Adipose tissue (tissue), 3 donors: ENCODE measurements around the gene ABLIM3. TPM values are rescaled to one million over a fixed set of nuclear protein-coding genes. Genes with fewer than 3 reads are reported as not detected.

Source experiments
- H3K27ac ChIP-seq: one replicate; pipeline ENCODE4 v1.5.1; 2013; ENCODE audit warnings: low read depth, low read length
- WGBS, 3 donors: extraction: QIAGEN DNeasy Blood & Tissue Kit; methylation state at CpG; one replicate each; pipeline ENCODE4 v1.1.7; 2013; 5-methylcytosine and 5-hydroxymethylcytosine counted together
- polyA plus RNA-seq, 3 donors: library from polyadenylated mRNA; stranded (reverse); fragments of 200-250 nt; gene quantifications; one replicate each; pipeline ENCODE4 v1.2.3, GENCODE V29; 2013
- donor health status: healthy with polysubstance abuse.
- donor health status: Bipolar disorder and iron deficiency.
- donor health status: healthy.

ABLIM3 gene
- polyA plus RNA-seq, 3 donors = 5.4 to 148 (median 37.5) TPM

DNA sequence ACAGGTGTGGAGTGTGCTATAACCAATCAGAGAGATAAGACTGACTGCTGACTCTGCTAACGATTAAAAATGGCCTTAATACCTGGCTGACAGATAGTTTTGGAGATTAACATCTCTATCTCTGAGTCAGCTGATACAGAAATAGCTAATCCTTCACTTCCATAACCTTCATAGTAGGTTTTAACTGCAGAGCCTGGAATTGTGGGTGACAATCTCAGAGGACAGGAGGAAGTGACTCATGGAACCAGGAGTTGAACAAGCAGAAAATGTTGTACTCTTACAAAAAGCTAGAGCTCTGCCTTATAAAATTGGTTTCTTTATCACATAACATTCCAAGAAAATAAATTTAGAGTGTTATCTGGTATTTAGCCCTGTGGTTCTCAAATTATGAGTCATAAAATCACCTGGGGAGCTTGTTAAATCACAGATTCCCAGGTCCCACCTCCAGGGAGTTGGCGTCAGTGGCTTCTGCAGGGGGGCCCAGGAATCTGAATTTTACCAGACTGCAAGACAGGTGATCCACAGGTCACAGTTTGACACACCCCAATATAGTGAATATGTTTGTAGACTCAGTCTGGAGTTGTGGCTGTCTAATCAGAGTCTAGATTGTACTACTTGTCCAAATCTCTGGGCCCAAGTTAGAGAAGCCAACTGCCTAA is 86.0 kb downstream of the ABLIM3 start:
- no peak overlapping the region for H3K27ac ChIP-seq
- WGBS, 3 donors = 72 to 80% (median 79%) methylated on average over 2 of the region's 2 CpGs

DNA sequence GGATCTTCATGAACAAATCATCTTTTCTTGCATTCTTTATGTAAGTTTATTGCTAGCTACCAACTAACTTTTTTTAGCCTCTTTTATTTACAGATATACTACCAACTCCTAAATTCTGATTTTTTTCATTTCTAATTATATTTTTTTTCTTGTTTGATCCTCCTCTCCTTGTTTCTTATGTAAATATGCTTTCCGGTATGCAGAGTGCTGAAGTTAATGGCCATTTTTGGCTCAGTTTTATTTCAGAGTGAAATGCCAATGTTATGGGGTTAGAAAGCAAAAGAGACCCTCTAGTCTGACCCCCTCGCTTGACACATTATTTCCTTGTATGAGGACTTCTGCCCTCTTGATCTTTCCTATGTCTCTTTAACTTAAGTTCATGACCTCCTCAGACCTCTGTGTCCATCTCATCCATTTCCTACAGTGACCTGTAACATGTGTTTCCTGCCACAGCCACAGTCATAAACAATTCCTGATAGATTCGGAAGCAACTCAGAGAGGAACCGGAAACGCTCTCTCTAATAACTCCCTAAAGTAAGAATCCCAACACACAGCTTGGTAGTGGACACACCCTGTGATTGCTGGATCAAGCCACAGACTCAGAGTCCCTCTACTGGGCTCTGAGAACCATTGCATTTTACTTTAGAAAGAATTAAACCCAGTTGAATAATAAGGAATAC is 87.5 kb downstream of the ABLIM3 start:
- H3K27ac ChIP-seq = no peak overlapping the region
- 16 to 27% (median 24%) methylated on average over 5 of the region's 5 CpGs for WGBS, 3 donors

DNA sequence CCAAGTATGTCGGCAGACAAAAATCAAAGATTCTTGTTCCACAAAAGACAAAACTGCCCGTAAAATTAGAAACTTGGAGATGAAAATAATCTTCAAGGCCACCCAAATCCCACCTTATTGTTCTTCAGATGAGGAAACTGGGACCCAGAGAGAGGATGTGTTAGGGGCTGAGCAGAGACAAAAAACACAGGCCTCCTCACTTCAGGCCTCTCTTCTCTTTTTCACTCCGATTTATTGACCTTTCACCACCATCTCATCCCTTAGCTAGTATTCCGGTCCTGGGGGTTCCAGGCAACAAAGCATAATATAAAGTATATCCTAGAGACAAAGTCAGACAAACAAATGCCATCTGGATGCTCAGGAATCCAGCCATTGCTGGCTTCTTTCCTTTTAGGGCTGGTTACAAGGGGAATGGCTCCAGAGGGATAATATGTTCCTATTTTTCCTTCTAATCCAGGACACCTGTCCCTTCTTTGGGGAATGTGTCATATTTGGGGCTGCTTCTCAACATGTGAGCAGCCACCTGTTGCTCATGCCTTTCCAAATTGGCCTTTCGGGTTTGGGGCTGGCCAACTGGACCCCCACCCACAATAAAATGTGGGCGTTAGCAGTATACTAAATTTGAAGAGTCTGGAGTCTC is 88.1 kb downstream of the ABLIM3 start:
- no peak overlapping the region for H3K27ac ChIP-seq

DNA sequence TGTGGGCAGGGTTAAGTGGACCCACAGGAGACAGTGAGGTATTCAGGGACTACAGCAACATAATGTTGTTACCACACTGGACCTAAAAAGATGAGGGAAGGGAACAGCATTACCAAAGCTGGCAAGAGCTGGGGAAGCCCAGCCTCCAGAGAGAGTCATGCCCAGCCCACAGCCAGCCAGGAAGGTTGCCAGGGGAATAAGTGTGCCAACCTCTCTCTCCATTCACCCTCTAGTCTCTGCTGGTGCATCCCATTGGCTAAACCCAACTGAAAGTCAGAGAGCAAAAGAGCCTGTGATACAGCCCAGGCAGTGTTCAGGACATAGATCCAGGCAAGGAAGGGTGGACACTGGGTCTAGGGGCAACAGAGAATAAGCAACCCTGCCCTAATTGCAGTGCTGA is 94.5 kb downstream of the ABLIM3 start:
- no peak overlapping the region for H3K27ac ChIP-seq

More for the DNA sequence above, 88.1 kb downstream of the ABLIM3 start:
- 45 to 46% (median 46%) methylated on average over 6 of the region's 6 CpGs for WGBS, 3 donors

DNA sequence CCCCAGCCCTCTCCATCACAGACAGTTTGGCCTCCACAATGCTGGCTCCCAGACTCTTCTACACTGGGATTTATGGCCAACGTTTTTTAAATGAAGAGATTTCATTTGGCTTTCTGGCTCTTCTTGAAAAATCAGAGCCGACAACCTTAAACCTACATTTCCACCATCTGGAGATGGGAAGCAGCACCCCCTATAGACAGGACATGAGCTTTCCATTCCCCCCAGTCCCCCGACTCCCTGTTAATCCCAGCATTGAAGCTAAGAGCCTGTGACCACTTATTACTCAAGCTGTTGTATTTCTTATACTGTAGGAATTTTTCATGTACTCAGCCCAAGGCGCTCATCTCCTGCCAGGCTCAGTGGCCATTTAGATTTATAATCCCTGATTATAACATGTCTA is 96.4 kb downstream of the ABLIM3 start:
- H3K27ac ChIP-seq = no peak overlapping the region
- WGBS, 3 donors = 45 to 68% (median 61%) methylated on average over 4 of the region's 4 CpGs

DNA sequence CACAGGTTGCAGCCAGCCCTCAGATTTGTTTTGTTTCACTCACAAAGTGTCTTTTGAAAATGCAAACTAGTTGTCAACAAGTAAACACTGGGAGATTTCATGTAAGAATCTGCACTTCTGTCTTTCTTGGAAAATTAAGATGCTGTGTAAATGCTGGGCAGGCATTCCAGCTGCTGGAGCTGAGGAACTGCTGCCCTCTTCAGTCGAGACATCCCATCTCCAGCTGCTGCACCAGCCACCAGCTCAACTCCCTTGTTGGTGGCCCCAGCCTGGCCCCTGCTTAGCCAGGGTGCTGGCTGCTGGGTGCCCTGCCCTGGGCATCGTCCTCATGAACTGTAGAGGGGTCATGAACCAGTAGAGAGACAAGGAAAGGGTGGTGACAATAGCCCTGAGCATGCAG is 97.2 kb downstream of the ABLIM3 start:
- no peak overlapping the region for H3K27ac ChIP-seq
- 58 to 77% (median 59%) methylated on average over 2 of the region's 2 CpGs for WGBS, 3 donors

DNA sequence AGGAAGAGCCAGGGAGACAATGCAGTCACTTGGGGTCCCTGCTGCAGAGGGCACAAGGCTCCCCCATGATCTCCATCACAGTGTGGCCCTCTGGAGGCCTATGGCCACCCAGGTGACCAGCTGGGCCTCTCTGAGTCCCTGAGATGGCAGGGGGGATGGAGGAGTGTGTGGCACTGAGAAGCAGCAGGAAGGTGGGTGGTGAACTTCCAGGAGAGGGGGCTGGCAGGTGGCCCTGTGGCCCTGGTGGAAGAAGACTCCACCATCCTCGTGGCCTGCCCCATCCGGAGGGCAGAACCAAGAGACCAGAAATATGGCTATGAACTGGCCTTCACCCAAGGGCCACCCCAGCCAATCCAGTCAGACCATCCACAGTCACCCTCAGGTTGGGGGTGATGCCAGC is 98.6 kb downstream of the ABLIM3 start:
- WGBS, 3 donors = 57 to 74% (median 63%) methylated on average over 2 of the region's 2 CpGs
- H3K27ac ChIP-seq = no peak overlapping the region

DNA sequence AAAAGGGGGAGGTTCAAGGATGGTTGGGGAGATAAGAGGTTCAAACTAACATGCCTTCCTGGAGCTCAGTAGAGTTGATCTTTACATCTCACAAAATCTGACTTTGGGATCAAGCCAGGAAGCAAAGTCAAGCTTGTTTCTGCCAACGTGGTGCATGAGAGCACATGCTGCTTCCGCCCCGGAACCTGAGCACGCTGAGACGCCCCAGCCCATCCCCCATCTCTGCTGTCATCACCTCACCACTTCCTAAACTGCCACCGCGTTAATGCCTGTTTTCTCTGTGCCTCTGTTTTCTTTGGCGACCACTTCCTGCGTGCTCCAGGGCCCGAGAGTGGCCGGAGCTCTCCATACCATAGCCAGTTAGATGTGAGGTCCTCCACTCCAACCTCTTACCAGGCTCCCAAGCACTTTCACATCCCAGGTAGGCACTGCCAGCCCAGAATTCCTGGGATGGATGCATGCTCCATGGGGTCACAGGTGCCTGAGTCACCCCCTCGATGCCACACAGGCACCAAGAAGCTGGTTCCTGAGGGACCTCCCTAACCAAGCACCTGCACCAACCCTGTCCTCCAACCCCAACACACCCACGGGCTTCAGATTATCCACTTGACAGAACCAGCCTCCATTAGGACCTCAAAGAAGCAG is 99.2 kb downstream of the ABLIM3 start:
- H3K27ac ChIP-seq = no peak overlapping the region
- 55 to 70% (median 56%) methylated on average over 13 of the region's 13 CpGs for WGBS, 3 donors

DNA sequence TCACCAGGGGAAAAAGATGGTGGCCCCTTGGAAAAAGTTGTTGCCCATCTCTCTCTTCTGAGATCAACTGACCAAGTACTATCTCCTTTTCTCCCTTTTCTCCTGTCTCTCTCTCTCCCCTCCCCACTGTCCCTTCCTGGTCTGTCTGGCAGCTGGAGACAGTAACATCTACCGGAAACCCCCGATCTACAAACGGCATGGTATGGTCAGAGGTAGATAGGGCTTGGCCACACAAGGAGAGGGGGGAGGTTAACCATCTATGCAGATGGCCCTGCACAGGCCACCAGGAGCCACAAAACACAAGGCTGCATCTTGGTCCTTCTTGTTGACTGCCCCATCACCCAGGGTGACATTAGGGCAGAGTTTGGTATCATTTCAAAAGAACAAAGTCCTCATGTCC is 101.0 kb downstream of the ABLIM3 start:
- WGBS, 3 donors = 72 to 98% (median 97%) methylated on average over 3 of the region's 3 CpGs
- no peak overlapping the region for H3K27ac ChIP-seq

DNA sequence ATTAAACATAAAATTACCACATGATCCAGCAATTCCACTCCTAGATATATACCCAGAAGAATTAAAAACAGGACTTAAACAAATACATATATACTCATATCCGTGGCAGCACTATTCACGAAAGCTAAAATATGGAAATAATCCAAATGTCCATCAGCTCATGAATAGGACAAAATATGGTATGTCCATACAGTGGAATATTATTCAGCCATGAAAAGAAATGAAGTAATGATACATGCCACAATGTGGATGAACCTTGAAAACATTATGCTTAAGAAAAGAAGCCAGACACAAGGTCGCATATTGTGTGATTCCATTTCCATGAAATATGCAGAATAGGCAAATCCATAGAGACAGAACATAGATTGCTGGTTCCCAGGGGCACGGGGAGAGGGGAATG is 105.6 kb downstream of the ABLIM3 start:
- WGBS, 3 donors = 83 to 94% (median 92%) methylated on average over 4 of the region's 4 CpGs
- H3K27ac ChIP-seq = no peak overlapping the region

DNA sequence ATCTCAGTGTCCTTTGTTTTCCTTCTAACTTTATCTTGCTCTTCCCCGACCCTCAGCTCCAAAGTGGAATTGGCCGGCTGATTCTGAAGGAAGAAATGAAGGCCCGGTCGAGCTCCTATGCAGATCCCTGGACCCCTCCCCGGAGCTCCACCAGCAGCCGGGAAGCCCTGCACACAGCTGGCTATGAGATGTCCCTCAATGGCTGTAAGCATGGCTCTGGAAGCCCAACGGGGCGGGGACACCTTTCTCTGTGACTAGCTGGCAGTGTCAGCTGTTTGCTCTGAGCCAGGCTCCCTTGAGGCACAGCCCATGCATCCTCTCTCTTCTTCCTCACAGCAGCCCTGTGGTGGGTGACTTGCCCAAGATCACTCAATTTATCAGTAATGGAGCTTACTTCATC is 106.4 kb downstream of the ABLIM3 start:
- whole genome bisulfite sequencing, 3 donors = 87 to 96% (median 91%) methylated on average over 8 of the region's 8 CpGs
- no peak overlapping the region for H3K27ac ChIP-seq

DNA sequence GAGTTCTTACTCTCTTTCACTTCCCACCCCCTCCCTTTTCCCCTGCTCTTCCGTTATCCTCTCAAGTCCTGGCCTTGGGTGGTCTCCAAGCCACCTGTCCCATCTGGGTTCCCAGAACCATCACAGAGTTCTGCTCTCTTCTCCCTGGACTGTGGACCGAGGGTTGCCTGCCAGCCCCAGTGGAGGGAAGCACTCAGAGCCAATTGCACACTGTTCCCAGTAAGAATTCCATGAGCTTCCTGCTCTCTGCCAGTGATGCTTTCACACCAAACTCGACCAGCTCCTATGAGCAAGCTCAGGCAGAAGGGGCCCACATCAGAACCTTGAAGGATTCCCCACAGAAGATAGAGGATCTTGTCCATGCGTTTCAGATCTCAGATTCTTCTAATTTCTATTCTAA is 110.3 kb downstream of the ABLIM3 start:
- H3K27ac ChIP-seq = no peak overlapping the region
- 64 to 83% (median 78%) methylated on average over 4 of the region's 4 CpGs for WGBS, 3 donors

DNA sequence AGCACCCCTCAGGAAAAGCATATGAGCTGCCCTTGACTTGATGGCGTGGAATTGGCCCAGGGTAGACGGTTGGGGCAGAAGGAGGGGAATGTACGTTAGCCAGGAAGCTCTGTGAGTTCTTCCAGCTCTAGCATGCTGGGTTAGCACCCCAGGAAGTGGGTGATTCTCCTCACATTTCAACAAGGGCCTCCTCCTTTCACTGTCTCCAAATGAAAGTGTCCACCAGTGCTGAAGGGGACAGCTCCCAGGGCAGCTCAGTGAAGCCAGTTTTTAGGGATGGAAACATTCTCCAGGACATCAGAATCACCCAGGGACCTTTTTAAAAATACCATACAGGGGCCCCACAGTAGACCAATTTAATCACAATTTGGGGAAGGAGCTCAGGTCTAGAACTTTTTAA is 113.2 kb downstream of the ABLIM3 start:
- WGBS, 3 donors = 53 to 73% (median 67%) methylated on average over 3 of the region's 3 CpGs
- no peak overlapping the region for H3K27ac ChIP-seq

DNA sequence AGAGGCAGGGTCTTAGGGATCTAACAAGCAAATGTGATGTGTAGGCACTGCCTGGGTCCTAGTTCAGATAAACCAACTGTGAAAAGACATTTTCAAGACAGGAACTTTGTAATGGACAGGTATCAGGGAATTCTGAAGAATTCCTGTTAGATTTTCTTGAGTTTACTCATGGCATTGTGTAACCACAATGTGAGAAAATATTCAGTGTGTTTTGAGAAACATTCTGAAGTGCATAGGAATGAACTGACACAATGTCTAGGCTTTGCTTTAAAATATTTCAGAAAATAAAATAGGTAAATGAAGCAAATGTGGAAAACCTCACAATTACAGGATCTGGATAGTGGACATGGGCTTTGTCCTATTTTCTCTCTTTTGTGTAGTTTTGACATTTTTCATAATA is 115.2 kb downstream of the ABLIM3 start:
- no peak overlapping the region for H3K27ac ChIP-seq

DNA sequence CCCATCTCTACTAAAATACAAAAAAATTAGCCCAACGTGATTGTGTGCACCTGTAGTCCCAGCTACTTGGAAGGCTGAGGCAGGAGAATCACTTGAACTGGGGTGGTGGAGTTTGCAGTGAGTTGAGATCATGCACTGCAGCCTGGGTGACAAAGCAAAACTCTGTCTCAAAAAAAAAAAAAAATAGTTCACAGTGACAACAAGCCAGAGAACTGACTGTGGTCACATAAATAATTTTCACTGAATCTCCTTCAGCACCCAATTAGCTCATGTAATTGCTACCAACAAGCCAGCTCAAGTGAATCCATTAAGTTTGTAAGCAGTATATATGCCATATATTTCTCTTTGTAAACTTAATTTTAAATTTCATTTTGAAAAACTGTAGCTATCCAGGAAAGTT is 115.8 kb downstream of the ABLIM3 start:
- WGBS, 3 donors = 43 to 56% (median 56%) methylated on average over 1 of the region's 1 CpG
- no peak overlapping the region for H3K27ac ChIP-seq

DNA sequence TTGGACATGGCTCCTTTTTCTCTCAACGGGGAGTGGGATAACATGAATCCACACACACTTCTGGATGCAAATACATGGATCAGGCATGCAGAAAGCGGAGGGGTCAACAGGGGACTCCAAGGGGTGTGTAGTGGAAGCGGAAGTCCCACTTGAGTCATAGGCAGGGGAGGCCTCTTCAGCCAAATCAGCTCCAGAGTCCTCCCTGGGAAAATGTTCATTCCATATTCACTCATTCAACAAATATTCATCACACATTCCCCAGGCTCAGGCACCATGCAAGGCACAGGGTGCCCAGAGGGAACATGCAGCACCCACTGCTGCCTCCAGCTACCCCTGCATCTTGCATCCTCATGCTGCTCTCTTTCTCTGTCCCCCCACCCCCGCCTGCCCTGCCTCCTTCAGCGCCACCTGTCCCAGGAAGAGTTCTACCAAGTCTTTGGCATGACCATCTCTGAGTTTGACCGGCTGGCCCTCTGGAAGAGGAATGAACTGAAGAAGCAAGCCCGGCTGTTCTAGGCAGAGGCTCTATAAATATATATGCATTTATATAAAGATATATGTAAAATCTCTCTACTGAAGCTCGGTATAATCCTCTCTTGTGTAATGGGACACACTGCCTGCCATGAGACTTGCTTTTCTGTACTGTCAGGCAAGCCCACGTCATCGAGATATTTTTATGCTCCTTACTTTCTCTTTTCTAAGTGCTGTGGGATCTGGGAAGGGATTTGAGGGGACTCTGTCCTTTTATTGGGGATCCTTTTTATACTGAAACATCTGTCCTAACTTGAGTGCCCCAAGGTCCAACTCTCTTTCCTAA is 116.8 kb downstream of the ABLIM3 start:
- WGBS, 3 donors = 84 to 89% (median 89%) methylated on average over 10 of the region's 10 CpGs
- H3K27ac ChIP-seq = no peak overlapping the region

DNA sequence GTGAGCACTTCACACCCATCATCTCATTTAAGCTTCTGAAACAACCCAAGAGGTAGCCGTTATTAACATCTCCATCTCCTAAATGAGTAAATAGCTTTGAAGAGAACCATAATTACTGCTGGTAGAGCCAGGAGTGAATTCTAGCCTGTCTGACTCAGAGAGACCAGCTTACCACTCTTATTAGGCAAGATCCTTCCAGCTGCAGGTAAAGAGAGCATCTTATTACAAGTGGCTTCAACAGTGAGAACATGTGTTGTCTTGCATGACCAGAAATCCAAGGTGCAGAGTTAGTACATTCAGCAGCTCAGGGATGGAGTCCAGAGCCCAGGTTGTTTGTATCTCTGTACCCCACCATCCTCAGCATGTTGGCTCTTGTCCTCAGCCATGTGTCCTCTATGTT is 119.5 kb downstream of the ABLIM3 start:
- 83 to 100% (median 86%) methylated on average over 1 of the region's 1 CpG for WGBS, 3 donors
- no peak overlapping the region for H3K27ac ChIP-seq

DNA sequence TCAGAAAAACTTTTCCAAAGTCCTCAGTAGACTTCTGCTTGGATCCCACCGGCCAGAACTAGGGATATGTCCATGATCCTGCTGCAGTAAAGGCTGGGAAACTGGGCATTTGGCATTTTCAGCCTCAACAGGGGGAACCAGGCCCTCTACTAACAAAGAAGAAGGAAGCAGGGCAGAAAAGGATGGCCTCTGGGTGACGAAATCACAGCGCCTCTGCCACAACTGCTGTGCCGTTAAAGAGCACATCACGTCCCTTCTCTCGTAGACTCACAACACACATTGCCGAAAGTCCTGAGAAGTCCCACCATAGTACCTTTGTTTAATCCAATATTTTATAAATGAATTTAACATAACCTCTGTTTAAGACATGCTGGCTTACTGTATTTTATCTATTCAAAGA is 120.0 kb downstream of the ABLIM3 start:
- no peak overlapping the region for H3K27ac ChIP-seq
- 53 to 82% (median 54%) methylated on average over 7 of the region's 7 CpGs for WGBS, 3 donors

DNA sequence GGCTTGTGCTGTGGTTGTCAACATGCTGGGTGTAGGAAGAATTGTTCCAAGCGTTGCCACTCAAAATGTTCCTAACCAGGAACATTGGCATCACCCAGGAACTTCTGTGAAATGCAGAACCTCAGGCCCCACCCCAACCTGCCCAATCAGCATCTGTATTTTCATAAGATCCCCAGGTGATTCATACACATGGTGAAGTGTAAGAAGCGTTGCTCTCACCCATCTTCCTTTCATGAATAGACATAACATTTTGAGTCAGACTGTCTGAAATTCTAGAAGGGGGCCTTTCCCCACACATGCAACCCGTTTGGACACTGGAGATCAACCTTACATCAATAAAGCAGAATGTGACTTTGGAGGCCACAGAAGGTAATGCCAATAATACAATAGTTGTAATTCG is 121.0 kb downstream of the ABLIM3 start:
- no peak overlapping the region for H3K27ac ChIP-seq
- 74 to 79% (median 76%) methylated on average over 4 of the region's 4 CpGs for whole genome bisulfite sequencing, 3 donors
